ENCODE data around the gene CRACR2B. TPM values are rescaled to one million over a fixed set of nuclear protein-coding genes. Genes with fewer than 3 reads are reported as not detected.

Gene CRACR2B
- total and polyA plus RNA-seq, 2 of the 13 experiments (the other 11 are each of a cell fraction or from before 2014, with no cell fraction given) = 14.9 to 21.0 TPM

DNA sequence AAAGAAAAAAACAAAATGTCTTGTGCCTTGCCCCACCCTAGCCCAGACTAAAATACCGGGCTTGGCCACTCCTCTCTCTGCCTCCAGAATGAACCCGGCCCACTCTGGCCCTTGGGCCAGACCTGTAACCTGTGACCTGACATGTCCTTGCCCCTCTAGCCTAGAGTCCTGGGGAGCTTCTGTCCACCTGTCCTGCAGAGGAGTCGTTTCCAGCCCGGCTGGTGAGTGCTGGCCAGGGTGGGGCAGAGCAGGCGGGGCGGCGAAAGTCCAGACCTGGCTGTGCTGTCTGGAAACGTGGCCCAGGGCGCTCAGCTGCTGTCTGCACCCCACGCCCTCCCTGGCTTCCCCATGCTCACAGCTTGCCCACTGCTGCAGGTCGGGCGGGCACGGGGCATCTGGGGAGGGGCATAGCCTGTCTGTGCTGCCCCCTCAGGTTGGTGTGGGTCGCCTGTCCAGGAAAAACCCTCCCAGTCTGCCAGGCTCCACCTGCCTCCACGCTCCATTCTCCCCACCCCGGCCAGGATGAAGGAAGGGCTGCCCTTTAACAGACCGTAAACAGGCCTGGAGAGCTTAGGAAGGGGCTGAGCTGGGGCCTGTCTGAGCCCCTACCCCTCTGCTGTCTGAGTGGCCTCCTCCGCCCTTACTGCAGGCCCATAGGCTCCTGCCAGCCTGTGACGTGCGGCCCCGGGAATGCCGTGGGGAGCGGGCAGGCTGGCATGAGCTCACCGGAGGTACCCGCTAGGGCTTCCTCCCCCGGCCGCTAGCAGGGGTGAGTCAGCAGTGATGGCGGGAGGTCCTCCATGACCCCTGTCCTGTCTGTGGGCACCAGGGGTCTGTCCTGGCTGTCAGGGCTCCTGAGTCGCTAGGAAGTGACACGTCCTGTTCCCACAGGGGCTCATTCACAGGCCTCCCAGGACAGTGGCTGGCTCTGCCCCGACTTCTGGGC is 6.9 kb downstream of the CRACR2B start (continued):
- TF ChIP-seq AKAP8 (CRISPR knock-in tag; IDR thresholded peaks at IDR 0.05) (0 out of 2 replicates have a peak, but pooled peaks have one; percentile 63), FOSL2 (CRISPR knock-in tag; IDR thresholded peaks at IDR 0.05) (peak; percentile 66)

DNA sequence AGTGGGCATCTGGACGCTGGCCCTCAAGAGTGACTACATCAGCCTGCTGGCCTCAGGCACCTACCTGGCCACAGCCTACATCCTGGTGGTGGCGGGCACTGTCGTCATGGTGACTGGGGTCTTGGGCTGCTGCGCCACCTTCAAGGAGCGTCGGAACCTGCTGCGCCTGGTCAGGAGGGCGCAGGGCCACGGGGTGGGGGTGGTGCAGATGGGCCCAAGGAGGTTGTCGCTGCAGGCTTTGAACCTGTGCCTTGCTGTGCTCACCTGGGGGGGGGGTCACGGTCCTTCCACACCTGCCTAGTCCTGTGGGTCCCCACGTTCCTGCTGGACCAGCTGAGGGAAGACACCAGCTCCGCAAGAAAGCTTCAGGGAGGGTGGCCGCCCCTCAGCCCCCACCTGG is 8.6 kb downstream of the CRACR2B start:
- peaks cover 75% of the 10 kb centered on the region for H3K4me1 ChIP-seq (ENCODE audit: insufficient read depth, low read length)
- POLR2A ChIA-PET = interaction anchor here (11.1 to 16.1 kb wide), 2 partner anchors 7 to 17 kb away, joined by 141 to 264 read pairs; partner anchors contain the start of genes CD151, CRACR2B and PNPLA2
- ATAC-seq (no peak), DNase-seq (ENCODE audit: low spot score) (no peak), FAIRE-seq (no peak)
- TF ChIP-seq RBFOX2 (IDR thresholded peaks at IDR 0.05; ENCODE audit: low read depth, low read length) (peak; percentile 63), ZNF737 (CRISPR knock-in tag; IDR thresholded peaks at IDR 0.05; ENCODE audit: borderline replicate concordance) (no peak), AGO2 (optimal IDR thresholded peaks at IDR 0.05; ENCODE audit: low read depth, low read length) (peak; percentile 51)
- no peak overlapping the region for H2AFZ ChIP-seq (ENCODE audit: low read length)
- 100% methylated on average over 6 of the region's 14 CpGs for WGBS (ENCODE audit: low lambda C conversion rate)
- H3K4me3 ChIP-seq (replicated peaks in 1 of 3; ENCODE audit: insufficient read depth in 1 of 3, low read depth in 2 of 3, low read length in 3 of 3) = no peak overlapping the region
- H4K20me1 ChIP-seq (ENCODE audit: insufficient read depth, low read length) = peaks cover 18% of the 10 kb centered on the region; the same call in 1 of the 2 replicates
- no peaks in the 10 kb centered on the region for H3K27me3 ChIP-seq (ENCODE audit: control insufficient read depth in 1 of 2, insufficient read depth in 2 of 2, low read length in 2 of 2)
- intact Hi-C loops (cut with micrococcal nuclease; ENCODE audit: unreplicated experiment) (no loop called here), in situ Hi-C loops (cut with HindIII; ENCODE audit: extremely low pct_ligation_motif_present, low pct_unique_long_range_greater_than_20kb) (no loop called here)
- no peak overlapping the region for H3K9ac ChIP-seq (ENCODE audit: insufficient read depth, low read depth, low read length)
- H3K27ac ChIP-seq (ENCODE audit: extremely low read length, insufficient read depth, low read length) = no peak overlapping the region
- H3K79me2 ChIP-seq (ENCODE audit: insufficient read depth, low read length) = peaks cover 26% of the 10 kb centered on the region
- peaks cover 9 to 36% of the 10 kb centered on the region in 2 experiments for H3K36me3 ChIP-seq (replicated peaks in 1 of 2; ENCODE audit: control insufficient read depth in 1 of 2, insufficient read depth in 2 of 2, low read length in 2 of 2)
- BruUV-seq (replicated peaks) = no TSS peak
- no peaks in the 10 kb centered on the region for H3K9me3 ChIP-seq (ENCODE audit: low read length)
- CTCF ChIA-PET (ENCODE audit: low intra/inter-chr PET ratio, low total read pairs) = no interaction called here
- no peak overlapping the region for H3K4me2 ChIP-seq (ENCODE audit: low read depth, low read length)

Measured in HepG2 (cell line).